ENCODE data around the gene ADGRD1.

DNA sequence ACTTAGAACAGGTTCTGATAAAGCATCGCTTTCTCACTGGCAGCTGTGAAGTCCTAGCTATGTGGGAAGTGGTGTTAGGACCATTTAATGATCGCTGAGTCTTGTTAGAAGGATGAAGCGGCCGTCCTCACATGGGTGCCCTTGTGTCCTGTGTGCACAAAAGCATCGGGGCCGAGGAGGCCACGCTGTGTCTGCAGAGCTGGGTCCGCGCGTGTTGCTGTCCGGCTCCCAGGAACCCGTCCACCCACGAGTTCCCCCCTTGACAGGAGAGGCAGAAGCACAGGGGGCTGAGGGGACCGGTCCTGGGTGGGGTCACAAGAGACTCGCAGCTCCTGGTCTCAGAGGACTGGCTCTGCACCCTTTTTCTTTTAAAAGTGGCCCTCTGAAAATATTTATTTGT lies 90.4 kb downstream of the ADGRD1 start:
- TF ChIP-seq, protein P1, sequence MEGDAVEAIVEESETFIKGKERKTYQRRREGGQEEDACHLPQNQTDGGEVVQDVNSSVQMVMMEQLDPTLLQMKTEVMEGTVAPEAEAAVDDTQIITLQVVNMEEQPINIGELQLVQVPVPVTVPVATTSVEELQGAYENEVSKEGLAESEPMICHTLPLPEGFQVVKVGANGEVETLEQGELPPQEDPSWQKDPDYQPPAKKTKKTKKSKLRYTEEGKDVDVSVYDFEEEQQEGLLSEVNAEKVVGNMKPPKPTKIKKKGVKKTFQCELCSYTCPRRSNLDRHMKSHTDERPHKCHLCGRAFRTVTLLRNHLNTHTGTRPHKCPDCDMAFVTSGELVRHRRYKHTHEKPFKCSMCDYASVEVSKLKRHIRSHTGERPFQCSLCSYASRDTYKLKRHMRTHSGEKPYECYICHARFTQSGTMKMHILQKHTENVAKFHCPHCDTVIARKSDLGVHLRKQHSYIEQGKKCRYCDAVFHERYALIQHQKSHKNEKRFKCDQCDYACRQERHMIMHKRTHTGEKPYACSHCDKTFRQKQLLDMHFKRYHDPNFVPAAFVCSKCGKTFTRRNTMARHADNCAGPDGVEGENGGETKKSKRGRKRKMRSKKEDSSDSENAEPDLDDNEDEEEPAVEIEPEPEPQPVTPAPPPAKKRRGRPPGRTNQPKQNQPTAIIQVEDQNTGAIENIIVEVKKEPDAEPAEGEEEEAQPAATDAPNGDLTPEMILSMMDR (IDR thresholded peaks at IDR 0.05; ENCODE audit: insufficient read depth, low read length): no peak
- TF ChIP-seq REST (IDR thresholded peaks at IDR 0.05; ENCODE audit: insufficient replicate concordance, low read depth) (no peak), POLR2AphosphoS5 (IDR thresholded peaks at IDR 0.05; ENCODE audit: low read depth) (no peak)
